Fibroblast of skin of left quadriceps (primary cell): ENCODE data around the gene RDH5.

ENCODE experiments used
- DNase-seq, 2 experiments: peaks; one replicate each; pipeline ENCODE4 v3.0.0-alpha.2; 2013; ENCODE audit warnings: low read depth in 2 of 2

RDH5 gene, protein sequence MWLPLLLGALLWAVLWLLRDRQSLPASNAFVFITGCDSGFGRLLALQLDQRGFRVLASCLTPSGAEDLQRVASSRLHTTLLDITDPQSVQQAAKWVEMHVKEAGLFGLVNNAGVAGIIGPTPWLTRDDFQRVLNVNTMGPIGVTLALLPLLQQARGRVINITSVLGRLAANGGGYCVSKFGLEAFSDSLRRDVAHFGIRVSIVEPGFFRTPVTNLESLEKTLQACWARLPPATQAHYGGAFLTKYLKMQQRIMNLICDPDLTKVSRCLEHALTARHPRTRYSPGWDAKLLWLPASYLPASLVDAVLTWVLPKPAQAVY

DNA sequence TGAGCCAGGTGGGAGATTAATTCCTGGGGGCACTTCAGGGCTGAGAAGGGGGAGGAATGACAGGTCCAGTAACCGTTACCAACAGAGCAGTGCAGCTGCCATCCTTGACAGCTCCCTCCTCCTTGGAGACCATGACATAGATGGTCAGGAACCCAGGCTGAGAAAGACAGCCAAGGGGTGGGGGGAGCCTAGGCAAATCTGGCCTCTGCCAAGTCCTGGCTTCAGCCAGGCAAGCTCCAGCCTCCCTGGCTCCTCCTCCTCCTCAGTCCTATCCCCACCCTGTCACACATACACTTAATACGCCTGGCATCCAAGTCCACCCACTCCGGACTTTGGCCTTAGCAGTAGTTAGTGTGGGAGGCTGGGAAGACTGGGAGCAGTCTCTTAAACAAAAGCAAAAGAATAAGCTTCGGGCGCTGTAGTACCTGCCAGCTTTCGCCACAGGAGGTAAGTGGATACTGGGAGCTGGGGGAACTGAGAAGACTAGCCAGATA, at the start of gene RDH5:
RDH5 (plus strand) TSS at position 323 of the 494 bp plus-strand sequence. CDS start 792 bp downstream, outside the sequence.
- DNase-seq, result no peak

DNA sequence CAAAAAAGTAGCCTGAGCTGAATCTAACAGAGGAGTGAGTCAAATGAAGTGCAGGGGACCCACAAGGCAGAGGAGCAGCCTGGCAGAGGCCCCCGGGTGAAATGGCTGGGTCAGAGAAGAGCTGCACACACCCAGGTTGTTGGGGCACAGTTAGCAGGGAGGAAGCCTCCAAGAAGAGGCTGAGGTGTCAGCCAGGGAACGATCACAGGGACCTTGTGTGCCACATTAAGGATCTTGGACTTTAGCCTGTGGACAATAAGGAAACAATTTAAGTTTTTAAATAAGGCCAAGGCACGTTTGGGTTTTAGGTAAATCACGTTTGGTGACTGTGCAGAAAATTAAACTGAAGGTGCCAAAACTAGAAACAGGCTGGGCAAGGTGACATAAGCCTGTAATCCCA, 48.4 kb upstream of the RDH5 start:
- DNase-seq, result no peak

DNA sequence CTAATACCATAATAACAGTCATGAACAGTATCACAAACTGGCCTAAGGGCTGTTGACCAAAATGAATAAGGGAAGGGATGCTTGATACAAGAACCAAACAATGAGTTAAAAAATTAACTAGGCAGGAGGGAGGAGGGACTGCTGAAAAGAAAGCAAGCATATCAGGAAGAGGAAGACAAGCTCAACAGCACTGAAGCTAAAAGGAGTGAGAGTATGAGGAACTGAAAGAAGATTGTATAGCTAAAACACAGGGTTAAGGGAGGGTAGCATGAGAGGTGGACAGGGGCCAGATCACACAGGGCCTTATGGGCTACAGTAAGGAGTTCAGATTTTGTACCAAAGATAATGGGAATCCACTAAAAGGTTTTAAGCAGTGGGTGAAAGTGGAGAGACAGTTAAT, 46.6 kb upstream of the RDH5 start:
- no peak for DNase-seq

DNA sequence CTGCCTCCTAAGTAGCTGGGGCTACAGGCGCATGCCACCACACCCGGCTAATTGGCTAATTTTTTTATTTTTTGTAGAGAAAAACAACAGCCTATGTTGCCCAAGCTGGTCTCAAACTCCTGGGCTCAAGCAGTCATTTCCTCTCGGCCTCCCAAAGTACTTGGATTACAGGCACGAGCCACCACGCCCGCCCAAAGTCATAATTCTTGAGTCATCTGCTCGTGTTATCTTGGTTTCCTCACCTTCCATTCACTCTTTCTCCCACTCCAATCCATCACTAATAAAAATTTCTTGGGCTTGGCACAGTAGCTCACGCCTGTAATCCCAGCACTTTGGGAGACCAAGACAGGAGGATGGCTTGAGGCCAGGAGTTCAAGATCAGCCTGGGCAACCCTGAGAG, 44.5 kb upstream of the RDH5 start:
- DNase-seq, result no peak

DNA sequence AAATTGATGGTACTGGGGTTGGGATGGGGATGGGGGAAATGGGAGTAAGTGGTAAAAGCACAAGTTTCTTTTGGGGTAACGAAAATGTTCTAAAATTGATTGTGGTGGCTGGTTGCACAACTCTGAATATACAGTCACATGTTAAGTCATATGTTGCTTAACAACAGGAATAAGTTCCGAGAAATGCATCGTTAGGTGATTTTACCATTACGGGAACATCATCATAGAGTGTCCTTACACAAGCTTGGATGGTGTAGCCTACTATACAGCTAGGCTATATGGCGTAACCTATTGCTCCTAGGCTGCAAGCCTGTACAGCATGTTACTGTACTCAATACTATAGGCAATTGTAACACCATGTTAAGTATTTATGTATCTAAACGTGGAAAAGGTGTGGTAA, 43.5 kb upstream of the RDH5 start:
- no peak for DNase-seq

DNA sequence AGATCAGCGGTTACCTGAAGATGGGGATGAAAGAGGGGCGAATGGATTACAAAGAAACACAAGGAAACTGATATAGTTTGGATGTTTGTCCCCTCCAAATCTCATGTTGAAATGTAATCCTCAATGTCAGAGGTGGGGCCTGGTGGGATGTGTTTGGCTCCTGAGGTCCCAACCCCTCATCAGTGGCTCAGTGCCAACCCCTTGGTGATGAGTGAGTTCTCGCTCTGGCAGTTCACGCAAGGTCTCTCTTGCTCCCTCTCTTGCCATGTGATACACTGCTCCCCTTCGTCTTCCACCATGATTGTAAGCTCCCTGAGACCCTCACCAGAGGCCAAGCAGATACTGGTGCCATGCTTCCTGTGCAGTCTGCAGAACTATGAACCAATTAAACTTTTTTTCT, 40.5 kb upstream of the RDH5 start:
- no peak for DNase-seq

DNA sequence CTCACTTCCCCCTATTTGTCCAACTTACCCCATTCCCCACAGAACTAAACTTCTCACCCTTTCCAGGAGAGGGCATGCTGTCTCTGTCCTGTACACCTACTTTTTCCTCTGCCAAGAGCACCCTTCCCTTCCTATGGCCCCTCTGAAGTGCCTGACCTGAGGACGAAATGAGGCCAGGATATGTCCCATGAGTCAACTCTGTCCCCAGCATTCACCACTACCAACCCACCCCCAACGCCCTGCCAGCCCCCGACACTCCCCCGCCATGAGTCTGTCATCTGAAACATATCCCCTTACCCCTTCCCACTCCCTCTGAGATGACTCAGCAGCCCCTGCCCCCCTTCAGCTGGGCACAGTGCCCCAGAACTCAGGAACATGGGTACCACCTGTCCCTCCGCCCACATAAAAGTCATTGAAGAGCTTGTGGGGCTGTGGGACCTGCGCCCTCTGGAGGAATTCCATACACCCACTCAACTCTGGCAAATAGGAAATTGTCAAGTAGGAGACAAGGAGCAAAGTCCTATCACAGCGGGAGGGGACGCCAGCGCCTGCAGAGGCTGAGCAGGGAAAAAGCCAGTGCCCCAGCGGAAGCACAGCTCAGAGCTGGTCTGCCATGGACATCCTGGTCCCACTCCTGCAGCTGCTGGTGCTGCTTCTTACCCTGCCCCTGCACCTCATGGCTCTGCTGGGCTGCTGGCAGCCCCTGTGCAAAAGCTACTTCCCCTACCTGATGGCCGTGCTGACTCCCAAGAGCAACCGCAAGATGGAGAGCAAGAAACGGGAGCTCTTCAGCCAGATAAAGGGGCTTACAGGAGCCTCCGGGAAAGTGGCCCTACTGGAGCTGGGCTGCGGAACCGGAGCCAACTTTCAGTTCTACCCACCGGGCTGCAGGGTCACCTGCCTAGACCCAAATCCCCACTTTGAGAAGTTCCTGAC, 38.8 kb upstream of the RDH5 start:
- no peak for DNase-seq

DNA sequence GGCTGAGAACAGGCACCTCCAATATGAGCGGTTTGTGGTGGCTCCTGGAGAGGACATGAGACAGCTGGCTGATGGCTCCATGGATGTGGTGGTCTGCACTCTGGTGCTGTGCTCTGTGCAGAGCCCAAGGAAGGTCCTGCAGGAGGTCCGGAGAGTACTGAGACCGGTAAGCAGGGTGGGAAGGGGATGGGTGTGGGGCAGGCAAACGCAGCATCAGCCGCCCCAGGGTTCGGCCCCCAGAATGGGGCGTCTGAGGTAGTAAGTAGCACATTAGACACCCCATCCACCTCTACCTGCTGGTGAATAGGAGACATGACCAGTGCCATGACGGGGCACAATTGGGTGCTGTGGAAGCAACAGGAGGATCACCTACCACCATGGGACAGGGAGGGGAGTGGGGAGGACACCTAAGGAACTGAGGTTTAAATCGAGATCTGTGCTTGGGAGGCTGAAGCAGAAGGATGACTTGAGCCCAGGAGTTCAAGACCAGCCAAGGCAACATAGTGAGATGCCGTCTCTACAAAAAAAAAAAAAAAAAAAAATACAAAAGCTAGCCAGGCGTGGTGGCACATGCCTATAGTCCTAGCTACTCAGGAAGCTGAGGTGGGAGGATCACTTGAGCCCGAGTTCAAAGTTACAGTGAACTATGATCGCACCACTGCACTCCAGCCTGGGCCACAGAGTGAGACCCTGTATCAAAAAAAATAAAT, 38.0 kb upstream of the RDH5 start:
- DNase-seq, result no peak

DNA sequence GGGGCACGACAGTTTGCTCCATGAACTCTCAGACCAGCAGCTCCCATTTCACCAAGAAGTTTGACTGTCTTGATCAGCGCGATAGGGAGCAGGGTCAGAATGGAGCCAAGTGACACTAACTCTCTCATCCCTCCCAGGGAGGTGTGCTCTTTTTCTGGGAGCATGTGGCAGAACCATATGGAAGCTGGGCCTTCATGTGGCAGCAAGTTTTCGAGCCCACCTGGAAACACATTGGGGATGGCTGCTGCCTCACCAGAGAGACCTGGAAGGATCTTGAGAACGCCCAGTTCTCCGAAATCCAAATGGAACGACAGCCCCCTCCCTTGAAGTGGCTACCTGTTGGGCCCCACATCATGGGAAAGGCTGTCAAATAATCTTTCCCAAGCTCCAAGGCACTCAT, 36.5 kb upstream of the RDH5 start:
- no peak for DNase-seq

DNA sequence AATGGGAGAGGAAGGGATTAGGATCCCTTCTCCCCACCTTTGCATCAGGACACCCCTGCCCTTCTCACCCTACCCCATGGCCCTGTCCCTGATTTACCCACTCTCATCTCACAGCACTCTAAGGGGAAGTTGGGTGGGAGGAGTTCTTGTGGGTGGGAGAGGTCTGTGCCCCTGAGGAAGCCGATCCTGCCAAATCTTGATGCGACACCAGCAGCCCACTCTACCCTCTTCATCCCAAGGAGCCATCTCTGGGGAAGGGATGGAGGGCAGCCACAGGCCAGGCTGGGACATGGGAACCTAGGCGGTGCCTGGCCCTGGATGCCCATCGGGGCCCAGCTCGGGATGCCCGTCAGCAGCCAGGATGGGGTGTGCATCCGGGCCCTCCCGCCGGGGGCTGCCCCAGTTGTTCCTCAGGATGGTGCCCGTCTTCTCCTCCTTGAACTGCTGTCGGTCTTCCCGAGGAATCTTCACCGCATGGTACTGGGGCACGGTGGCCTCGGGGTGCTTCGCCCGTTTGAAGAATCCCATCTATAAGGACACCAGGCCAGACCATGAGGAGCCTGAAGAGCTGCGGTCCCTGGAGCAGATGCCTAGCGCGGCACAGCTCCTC, 35.3 kb upstream of the RDH5 start:
- DNase-seq, result no peak

DNA sequence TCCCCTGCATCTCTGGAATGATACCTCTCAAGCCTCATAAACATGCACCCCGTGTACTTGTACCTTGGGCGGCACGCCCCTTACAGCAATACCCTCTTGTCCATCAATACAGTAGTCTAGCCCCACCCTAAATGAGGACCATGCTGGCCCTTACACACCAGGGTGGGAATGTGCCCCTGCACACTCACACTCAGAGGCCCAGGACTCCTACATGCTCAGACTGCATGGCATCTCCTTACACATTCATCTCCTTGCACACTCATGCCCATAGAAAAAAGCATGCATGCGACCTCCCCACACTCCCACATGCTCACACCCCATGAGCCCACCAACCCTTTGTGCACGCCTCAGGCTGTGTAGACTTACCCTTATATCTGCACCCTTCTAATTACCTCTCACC, 34.5 kb upstream of the RDH5 start:
- no peak for DNase-seq

DNA sequence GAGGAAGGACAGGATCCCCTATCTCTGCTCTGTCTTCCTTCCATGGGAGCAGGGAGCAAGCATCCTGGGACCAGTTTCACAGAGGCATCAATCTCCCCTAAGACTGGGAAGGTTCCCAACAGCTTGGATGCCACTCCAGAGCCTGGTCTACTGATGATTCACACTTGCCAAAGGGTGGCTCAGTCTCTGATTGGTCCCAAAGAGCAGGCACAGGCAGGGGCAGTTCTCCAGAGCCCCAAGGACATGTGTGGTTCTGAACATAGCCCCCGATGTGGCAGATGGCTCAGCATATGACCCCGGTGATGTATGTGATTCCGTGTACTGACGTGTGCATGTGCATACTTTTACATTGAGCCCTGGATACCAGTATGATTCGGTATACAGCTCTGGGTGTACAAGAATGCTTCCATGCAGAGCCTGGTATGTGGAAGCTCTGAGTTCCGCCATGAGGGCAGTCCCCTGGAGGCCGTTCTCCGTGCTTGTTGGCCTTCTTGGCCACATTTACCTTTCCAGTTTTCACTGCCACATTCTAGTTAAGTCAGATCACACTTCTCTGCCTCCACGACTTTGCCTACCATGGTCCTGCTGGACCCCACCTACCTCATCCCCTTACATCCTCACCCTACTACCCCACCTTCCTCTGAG, 33.7 kb upstream of the RDH5 start:
- DNase-seq, result no peak

DNA sequence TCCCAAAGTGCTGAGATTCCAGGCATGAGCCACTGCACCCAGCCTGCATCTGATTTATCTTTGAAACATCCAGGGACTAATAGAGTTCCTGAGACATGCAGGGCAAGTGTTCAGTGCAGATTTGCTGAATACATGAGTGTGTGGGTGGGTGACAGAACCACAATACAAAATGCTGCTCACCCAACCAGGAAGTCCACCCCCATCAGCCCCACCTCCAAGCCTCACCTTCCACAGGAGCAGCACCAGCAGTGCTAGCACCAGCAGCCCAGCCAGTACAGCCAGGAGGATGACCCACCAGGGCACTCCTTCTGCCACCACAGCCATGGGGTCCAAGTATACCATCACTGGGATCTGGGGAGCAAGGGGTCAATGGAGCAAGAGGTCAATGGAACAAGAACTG, 32.4 kb upstream of the RDH5 start:
- DNase-seq, result no peak

DNA sequence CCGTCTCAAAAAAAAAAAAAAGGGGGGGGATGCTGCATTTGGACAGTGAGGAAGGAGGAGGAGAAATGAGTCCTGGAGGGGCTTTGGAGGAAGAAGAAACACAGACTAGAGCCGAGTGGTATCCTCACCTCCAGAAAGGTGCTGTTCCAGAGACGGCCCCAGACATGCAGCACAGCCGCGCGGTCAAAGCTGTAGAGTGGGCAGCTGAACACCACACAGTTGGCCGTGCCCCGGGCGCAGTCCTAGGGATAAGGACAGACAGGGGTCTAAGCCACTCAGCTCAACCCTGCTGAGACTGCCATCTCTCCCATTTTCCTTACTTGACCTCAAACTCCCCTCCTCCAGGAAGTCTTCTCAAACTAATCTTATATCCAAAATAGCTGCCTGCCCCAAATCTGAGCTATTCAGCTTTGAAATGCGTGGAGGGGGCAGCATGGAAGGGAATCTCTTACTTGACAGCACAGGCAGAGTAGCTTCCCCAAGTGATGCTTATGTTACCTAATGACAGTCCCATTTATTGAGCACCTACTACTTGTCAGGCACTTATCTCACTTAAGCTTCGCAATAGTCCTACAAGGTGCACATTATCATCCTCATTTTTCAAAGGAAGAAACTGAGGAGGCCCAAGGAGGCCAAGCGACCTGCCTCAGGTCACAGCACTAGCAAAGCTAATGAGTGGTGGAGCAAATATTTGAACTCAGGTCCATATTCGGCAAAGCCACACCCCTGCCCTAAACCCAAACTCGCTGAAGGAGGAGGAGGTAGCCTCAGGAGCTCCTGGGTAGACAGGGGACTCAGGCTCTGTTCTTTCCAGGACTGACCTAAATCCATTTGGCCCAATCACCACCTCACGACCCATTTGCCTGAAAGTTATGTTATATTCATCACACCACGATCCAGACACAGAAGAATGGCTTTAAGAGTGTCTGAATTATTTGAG, 31.2 kb upstream of the RDH5 start:
- DNase-seq, result no peak

DNA sequence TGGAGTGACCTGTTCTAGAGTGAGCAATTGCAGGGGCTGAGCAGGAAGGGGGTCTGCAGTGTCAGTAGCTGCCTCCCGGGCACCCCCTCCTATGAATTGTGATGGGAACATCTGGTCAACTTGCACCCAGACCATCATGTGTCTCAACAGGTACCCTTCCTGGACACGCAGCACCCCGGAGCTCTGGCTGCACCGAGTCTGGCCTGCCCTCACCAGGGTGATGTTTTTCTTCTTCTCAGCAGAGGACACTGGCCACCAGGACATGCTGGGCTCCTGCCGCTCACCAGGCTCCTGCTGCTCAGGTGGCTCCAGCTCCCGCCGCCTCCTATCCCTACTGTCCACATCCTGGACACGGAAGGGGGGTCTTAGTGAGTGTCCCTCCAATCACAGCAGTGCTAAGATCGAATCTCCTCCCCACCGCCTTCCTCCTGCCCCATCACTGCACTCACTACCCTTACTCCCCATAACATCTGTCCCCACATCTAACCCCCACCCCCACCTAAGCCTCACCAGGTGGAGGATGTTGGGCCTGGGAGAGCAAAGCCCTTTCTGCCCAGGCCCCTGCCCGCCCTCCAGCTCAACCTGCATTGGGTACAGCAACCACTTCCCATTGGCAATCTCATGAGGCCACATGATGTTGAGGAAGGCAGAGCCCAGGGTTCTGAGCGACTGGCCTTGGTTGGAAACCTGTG, 27.4 kb upstream of the RDH5 start:
- no peak for DNase-seq

DNA sequence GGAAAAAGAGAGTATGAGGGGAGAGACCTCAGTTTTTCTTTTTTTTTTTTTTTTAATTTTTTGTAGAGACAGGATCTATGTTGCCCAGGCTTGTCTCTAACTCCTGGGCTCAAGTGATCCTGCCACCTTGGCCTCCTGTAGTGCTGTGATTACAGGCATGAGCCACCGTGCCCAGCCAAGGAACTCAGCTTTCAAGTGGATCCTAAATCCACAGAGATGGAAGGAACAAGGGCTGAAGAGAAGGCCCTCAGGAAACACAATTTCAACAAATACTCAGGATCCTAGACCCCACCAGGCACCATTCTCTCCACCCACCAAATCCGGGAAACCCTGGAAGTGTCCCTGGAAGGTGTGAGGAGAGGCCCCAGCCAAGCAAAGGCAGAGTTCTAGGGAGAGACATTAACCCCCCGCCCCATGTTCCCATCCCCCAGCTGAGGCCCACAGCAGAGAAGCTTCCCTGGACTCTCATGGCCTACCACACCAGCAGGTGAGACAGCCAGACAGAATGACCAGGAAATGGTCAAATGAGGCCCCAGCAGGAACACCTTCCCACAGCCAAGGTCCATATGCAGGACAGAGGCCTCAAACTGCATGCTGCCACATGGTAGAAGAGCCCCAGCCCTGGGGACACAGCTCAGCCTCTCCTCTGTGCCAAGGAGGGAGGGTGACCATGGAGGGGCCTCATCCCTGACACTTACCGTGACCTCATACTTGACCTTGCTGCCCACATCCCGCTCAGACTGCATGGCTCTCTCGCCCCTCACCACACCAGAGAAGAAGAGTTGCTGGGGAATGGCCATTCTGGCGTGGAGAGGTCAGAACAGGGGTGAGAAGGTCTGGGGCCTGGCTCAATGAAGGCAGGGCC, 26.6 kb upstream of the RDH5 start:
- DNase-seq, result no peak

DNA sequence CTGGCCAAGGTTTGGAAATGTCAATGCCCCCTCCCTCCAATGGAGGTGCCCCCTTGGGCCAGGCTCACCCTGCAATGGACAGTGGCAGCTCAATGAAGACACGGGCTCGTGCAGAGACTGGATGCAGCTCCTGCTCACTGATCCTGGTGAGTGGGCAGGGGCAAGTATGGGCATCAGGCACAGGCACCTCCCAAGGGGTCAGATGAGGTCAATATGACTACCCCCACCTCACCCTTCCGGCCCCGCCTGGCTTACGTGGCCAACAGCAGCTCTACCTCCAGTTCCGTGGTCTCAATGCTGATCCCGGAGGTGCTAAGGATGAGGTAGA, 26.0 kb upstream of the RDH5 start:
- no peak for DNase-seq

DNA sequence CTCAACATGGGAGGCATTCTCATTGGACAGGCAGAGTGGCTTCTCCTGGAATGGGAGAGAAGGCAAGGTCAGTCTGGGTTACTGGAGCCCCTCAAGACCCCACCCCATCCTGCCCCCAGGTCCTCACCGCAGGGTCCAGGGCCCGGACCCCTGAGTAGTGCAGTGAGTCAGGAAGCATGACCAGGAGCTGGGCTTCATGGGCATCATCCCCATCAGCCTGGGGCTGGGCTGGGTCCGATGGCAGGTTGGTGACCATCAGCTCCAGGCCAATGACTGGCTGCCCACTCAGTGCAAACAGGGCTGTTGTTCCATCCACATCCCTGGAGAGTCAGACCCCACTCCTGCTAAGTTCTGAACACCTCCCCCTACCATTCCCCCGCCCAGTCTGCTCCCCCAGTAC, 25.5 kb upstream of the RDH5 start:
- DNase-seq, result no peak

DNA sequence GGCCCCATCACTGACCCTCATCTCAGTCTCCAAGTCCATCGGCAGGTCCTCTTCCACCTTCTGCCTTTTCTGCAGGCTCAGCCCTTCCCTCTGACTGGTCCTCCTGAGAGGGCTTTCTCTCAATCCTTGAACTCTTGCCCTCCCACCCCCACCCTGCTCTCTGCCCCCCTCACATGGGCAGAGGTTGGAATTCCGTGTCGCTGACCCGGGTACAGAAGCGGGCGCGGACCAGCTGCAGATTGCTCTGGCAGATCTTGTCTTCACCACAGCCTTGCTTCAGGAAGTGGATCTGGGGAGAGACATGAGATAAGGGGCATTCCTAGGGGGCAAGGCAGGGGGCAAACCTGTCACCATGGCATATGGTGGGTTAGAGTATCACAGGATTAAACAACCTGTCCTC, 24.8 kb upstream of the RDH5 start:
- no peak for DNase-seq
